ENCODE data around the gene ROR1.

The ROR1 gene

DNA sequence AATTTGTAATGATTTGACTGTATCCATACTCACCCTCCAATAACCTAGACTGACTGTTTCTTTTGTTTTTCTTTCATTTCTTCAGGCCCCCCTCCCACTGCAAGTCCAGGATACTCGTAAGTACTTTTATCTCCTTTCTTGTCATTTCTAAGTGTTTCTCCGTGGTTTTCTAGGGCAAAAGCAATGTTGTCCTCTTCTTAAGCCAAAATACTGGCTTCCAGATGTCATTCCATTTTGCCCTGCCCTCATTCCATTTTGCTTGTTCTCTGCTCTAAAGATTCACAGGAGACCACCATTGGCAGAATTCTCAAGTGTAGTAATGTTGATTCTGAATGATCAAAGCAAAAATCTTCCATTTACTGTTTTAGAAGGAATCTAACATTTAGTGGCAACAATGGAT, 276.8 kb downstream of the ROR1 start:
- no peak for TF ChIP-seq CTCF (IDR thresholded peaks at IDR 0.05)

GRCh38 chr1:64051796-64052195, 278.0 kb downstream of the ROR1 start:
- no peak for TF ChIP-seq CTCF (IDR thresholded peaks at IDR 0.05)

- TF ChIP-seq CTCF (IDR thresholded peaks at IDR 0.05) = no peak
These were observed 279.0 kb downstream of the ROR1 start for GRCh38 chr1:64052777-64053176.

- no peak for TF ChIP-seq CTCF (IDR thresholded peaks at IDR 0.05)
These were observed 281.5 kb downstream of the ROR1 start for GRCh38 chr1:64055310-64055709.

DNA sequence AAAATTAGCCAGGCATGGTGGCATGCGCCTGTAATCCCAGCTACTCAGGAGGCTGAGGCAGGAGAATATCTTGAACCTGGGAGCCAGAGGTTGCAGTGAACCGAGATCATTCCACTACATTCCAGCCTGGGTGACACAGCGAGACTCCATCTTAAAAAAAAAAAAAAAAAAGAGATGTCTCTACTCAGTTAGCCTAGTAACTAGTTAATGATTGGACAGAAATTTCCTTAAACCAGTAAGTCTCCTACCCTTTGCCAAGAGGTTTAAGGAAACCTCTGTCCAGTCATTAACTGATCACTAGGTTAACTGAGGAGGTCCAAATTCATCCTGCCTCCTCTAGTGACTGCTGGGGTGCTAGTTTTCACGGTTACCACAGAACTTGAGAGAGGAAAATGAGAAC, 285.7 kb downstream of the ROR1 start:
- TF ChIP-seq CTCF (IDR thresholded peaks at IDR 0.05) = no peak

GRCh38 chr1:64060611-64061302, 286.9 kb downstream of the ROR1 start:
- no peak for TF ChIP-seq CTCF (IDR thresholded peaks at IDR 0.05)

- no peak for TF ChIP-seq CTCF (IDR thresholded peaks at IDR 0.05)
These were observed 287.8 kb downstream of the ROR1 start for GRCh38 chr1:64061430-64062104.

Data from LNCAP (cell line).